HL-60 (cell line): ENCODE results near the gene SECISBP2.

Source experiments
- POLR2AphosphoS5 ChIP-seq: IDR thresholded peaks from 2 replicates; pipeline ENCODE4 v1.6.1; 2012; ENCODE audit warnings: low read depth
- TF ChIP-seq, protein P1 (sequence below): IDR thresholded peaks from one replicate; pipeline ENCODE4 v1.5.1; 2011; ENCODE audit warnings: low read length, control low read depth, inconsistent platforms; ENCODE audit not compliant: insufficient read depth
- TF ChIP-seq, protein P2 (sequence below): IDR thresholded peaks from 2 replicates; pipeline ENCODE4 v1.6.1; 2012; ENCODE audit warnings: low read depth; ENCODE audit not compliant: insufficient replicate concordance

DNA sequence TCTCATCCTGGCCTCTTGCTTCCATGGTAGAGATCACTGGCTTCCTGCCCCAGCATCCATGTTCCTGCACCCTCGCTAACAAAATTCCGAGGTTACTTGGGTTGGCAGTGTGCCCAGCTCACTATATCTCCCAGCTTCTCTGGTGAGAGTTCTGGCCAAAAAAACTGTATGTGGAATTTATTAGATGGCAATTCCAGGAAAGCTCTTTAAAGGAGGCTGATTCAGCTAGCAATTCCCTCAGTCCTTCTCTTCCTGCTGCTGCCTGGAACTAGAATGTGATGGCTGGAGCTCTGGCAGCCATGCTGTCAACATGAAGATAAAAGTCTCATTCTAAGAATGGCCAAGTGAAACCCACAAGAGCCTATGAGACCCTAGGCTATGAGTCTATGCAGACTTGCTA, 88.8 kb downstream of the SECISBP2 start:
- TF ChIP-seq, protein P1, sequence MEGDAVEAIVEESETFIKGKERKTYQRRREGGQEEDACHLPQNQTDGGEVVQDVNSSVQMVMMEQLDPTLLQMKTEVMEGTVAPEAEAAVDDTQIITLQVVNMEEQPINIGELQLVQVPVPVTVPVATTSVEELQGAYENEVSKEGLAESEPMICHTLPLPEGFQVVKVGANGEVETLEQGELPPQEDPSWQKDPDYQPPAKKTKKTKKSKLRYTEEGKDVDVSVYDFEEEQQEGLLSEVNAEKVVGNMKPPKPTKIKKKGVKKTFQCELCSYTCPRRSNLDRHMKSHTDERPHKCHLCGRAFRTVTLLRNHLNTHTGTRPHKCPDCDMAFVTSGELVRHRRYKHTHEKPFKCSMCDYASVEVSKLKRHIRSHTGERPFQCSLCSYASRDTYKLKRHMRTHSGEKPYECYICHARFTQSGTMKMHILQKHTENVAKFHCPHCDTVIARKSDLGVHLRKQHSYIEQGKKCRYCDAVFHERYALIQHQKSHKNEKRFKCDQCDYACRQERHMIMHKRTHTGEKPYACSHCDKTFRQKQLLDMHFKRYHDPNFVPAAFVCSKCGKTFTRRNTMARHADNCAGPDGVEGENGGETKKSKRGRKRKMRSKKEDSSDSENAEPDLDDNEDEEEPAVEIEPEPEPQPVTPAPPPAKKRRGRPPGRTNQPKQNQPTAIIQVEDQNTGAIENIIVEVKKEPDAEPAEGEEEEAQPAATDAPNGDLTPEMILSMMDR = no peak
- no peak for TF ChIP-seq POLR2AphosphoS5
- TF ChIP-seq, protein P2, sequence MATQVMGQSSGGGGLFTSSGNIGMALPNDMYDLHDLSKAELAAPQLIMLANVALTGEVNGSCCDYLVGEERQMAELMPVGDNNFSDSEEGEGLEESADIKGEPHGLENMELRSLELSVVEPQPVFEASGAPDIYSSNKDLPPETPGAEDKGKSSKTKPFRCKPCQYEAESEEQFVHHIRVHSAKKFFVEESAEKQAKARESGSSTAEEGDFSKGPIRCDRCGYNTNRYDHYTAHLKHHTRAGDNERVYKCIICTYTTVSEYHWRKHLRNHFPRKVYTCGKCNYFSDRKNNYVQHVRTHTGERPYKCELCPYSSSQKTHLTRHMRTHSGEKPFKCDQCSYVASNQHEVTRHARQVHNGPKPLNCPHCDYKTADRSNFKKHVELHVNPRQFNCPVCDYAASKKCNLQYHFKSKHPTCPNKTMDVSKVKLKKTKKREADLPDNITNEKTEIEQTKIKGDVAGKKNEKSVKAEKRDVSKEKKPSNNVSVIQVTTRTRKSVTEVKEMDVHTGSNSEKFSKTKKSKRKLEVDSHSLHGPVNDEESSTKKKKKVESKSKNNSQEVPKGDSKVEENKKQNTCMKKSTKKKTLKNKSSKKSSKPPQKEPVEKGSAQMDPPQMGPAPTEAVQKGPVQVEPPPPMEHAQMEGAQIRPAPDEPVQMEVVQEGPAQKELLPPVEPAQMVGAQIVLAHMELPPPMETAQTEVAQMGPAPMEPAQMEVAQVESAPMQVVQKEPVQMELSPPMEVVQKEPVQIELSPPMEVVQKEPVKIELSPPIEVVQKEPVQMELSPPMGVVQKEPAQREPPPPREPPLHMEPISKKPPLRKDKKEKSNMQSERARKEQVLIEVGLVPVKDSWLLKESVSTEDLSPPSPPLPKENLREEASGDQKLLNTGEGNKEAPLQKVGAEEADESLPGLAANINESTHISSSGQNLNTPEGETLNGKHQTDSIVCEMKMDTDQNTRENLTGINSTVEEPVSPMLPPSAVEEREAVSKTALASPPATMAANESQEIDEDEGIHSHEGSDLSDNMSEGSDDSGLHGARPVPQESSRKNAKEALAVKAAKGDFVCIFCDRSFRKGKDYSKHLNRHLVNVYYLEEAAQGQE = no peak
